HG03575 (cell line): ENCODE results near the gene ZRANB3.
"Not testable (repeated sequence)": the region's sequence is repeated elsewhere in the genome, so short reads cannot be mapped to it uniquely, and the experiment has no call there.

Experiments used
- ATAC-seq: cut with Tn5 transposase; IDR thresholded peaks from one replicate; pipeline ENCODE4 v1.9.1; 2021; ENCODE audit not compliant: unreplicated experiment, insufficient number of reproducible peaks, low FRiP score; ENCODE audit errors: extremely low read depth

The ZRANB3 gene

GRCh38 chr2:135105513-135106316 lies 425.3 kb downstream of the ZRANB3 start:
- not testable (repeated sequence) for ATAC-seq

- ATAC-seq = no peak
Observed at GRCh38 chr2:135103843-135104242, 427.2 kb downstream of the ZRANB3 start.

GRCh38 chr2:135099802-135100483 lies 431.1 kb downstream of the ZRANB3 start:
- ATAC-seq = no peak

DNA sequence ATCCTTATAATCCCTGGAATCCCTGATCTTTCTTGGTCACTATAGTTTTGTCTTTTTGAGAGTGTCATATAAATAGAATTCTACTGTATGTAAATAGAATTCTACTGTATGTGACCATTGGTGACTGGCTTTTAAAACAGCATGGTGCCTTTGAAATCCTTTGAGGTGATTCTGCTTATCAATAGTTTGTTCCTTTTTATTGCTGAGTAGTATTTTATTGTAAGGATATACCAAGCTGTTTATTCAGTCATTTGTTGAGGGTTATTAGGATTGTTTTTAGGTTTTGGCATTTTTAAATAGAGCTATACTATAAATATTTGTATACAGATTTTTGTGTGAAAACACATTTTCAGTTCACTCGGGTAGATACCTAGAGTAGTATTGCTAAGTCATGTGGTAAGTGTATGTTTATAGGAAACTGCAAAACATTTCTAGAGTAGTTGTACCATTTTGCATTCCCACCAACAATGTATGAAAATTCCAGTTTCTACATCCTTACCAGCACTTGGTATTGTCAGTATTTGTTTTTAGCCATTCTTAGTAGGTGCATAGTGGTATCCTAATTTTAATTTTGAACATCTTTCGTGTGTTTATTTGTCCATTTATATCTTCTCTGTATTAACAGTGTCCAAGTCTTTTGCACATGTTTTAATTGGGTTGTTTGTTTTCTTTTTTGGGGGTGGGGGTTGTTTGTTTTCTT lies 433.3 kb downstream of the ZRANB3 start:
- ATAC-seq = no peak

- no peak for ATAC-seq
Observed at GRCh38 chr2:135096665-135097446, 434.2 kb downstream of the ZRANB3 start.

DNA sequence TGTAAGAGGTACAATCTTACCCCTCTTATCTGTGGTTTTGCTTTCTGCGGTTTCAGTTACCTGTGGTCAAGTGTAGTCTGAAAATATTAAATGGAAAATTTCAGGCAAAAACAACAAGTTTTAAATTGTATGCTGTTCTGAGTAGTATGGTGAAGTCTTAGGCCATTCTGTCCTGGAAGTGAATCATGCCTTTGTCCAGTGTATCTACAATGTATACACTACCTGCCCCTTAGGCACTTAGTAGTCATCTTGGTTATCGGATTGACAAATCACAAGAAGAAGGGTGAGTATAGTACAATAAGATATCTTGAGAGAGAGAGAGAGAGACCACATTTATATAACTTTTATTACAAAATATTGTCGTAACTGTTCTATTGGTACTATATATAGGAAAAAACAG lies 435.4 kb downstream of the ZRANB3 start:
- no peak for ATAC-seq

DNA sequence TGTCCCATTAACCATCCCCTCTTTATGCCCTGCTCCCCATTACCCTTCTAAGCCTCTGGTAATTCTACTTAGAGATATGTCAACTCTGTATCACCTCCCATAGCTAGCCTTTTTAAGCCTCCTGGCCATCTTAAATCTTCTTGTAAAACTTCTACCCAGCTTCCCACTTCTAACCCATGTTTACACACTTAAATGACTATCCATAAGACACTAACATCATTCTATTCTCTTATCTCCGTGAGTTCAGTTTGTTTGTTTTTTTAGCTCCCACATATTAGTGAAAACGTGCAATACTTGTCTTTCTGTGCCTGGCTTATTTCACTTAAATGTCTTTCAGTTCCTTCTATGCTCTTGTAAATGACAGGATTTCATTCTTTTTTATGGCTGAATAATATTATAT lies 436.5 kb downstream of the ZRANB3 start:
- ATAC-seq = no peak

GRCh38 chr2:135093670-135094330 lies 437.2 kb downstream of the ZRANB3 start:
- no peak for ATAC-seq

GRCh38 chr2:135093193-135093592 lies 437.8 kb downstream of the ZRANB3 start:
- no peak for ATAC-seq

DNA sequence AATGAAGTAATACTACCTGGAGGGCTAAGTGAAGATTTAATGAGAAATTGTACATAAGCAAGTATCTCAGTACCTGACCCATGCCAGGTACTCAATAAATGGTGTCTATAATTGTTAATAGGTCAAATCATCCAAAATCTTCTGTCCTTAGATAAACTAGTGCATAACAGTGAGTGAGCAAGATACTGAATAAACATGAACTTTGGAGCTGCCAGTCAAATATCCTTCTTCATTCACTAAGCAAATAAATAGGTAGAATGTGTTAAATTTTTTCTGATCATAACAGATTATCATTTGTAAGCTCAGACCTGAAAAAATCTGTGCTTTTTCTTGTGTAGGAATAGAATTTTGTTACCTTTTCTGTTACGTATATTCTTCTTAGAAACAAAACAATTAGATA lies 439.3 kb downstream of the ZRANB3 start:
- no peak for ATAC-seq

DNA sequence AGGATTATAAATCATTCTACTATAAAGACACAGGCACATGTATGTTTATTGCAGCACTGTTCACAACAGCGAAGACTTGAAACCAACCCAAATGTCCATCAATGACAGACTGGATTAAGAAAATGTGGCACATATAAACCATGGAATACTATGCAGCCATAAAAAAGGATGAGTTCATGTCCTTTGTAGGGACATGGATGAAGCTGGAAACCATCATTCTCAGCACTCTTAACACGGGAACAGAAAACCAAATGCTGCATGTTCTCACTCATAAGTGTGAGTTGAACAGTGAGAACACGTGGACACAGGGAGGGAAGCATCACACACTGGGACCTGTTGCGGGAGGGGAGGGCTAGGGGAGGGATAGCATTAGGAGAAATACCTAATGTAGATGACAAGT lies 441.4 kb downstream of the ZRANB3 start:
- not testable (repeated sequence) for ATAC-seq
